Panc1 (cell line): Measurements from ENCODE around the gene MYRFL. TPM values are rescaled to one million over a fixed set of nuclear protein-coding genes. Genes with fewer than 3 reads are reported as not detected.

Experiments
- ATAC-seq: fragments of 200-7000 bp; cut with Tn5 transposase; 2 replicates; pipeline ENCODE4 v1.9.1; 2020; ENCODE audit warnings: mild to moderate bottlenecking, moderate library complexity
- BruUV-seq: library from RNA; stranded (reverse); fragments of 400-500 nt; replicated peaks from 2 replicates; lab custom pipeline; 2021; lab: Mats Ljungman, UMichigan
- CTCF ChIA-PET: fragments of 300-600 bp; sonication (Branson Sonifier 250); formaldehyde crosslinking; loops from one replicate; lab custom pipeline; 2022; ENCODE audit warnings: antibody characterized with exemption; lab: Charles Lee
- POLR2A ChIA-PET: fragments of 300-600 bp; sonication (Branson Sonifier 250); formaldehyde crosslinking; loops from one replicate; lab custom pipeline; 2022; ENCODE audit warnings: antibody characterized with exemption; lab: Charles Lee
- DNase-seq: peaks from one replicate; pipeline ENCODE4 v3.0.0-alpha.2; 2010; ENCODE audit warnings: low read depth, low spot score
- H3K27ac ChIP-seq: 2 replicates; pipeline ENCODE4 v1.5.1; 2011; ENCODE audit warnings: mild to moderate bottlenecking, low read length, inconsistent platforms
- H3K27me3 ChIP-seq: fragments of 200-500 bp; sonication (Bioruptor generic); 2 replicates; pipeline ENCODE4 v1.6.0; 2014; ENCODE audit warnings: low read length, inconsistent platforms; ENCODE audit not compliant: control insufficient read depth, insufficient read depth
- H3K36me3 ChIP-seq: fragments of 200-500 bp; sonication (Bioruptor generic); 2 replicates; pipeline ENCODE4 v1.5.1; 2014; ENCODE audit warnings: inconsistent platforms, mild to moderate bottlenecking, low read length, moderate library complexity; ENCODE audit not compliant: control insufficient read depth, insufficient read depth
- H3K4me1 ChIP-seq: 2 replicates; pipeline ENCODE4 v1.5.1; 2011; ENCODE audit warnings: inconsistent platforms, mild to moderate bottlenecking, low read length, moderate library complexity; ENCODE audit not compliant: control insufficient read depth, insufficient read depth
- H3K4me3 ChIP-seq, 2 experiments: 2 replicates each; pipeline ENCODE4 v1.5.1; 2011 to 2012; ENCODE audit warnings: low read depth in 2 of 2, low read length in 2 of 2, mild to moderate bottlenecking in 2 of 2, inconsistent platforms in 1 of 2, moderate library complexity in 1 of 2
- H3K9me3 ChIP-seq: fragments of 200-500 bp; sonication (Bioruptor generic); 2 replicates; pipeline ENCODE4 v1.5.1; 2014; ENCODE audit warnings: low read depth, mild to moderate bottlenecking, inconsistent platforms, low read length, moderate library complexity; ENCODE audit not compliant: control insufficient read depth, insufficient read depth
- POLR2AphosphoS5 ChIP-seq: IDR thresholded peaks from 2 replicates; pipeline ENCODE4 v1.6.1; 2012; ENCODE audit warnings: mild to moderate bottlenecking, low read depth, low read length, moderate library complexity
- SIN3A ChIP-seq: IDR thresholded peaks from 2 replicates; pipeline ENCODE4 v1.6.1; 2012; ENCODE audit warnings: low read depth, mild to moderate bottlenecking, low read length, moderate library complexity, borderline replicate concordance; ENCODE audit not compliant: insufficient read depth
- TCF7L2 ChIP-seq: IDR thresholded peaks from 2 replicates; pipeline ENCODE4 v1.6.1; 2011; ENCODE audit warnings: mild to moderate bottlenecking, low read depth, low read length, inconsistent platforms
- in situ Hi-C: cut with HindIII; loops from 2 replicates; pipeline ENCODE4 v1.10.0; 2016; ENCODE audit warnings: low sequenced_read_pairs, low pct_unique_long_range_greater_than_20kb
- intact Hi-C: fragments of 100-400 bp; cut with micrococcal nuclease; formaldehyde crosslinking; loops from one replicate; pipeline ENCODE4 v1.10.0; 2022; ENCODE audit not compliant: unreplicated experiment
- total RNA-seq: library from RNA; stranded (reverse); gene quantifications from one replicate; pipeline ENCODE4 v1.2.1, GENCODE V29; 2021; ENCODE audit not compliant: unreplicated experiment
- TF ChIP-seq, protein P1 (sequence below): fragments of 450-650 bp; IDR thresholded peaks from 2 replicates; pipeline ENCODE4 v1.5.1; 2017; ENCODE audit warnings: mild to moderate bottlenecking
- TF ChIP-seq, protein P2 (sequence below), 2 experiments: IDR thresholded peaks; 2 replicates each; pipeline ENCODE4 v1.6.1; 2011 to 2012; ENCODE audit warnings: low read depth in 2 of 2, control low read depth in 1 of 2, low read length in 1 of 2, mild to moderate bottlenecking in 1 of 2, moderate library complexity in 1 of 2; ENCODE audit not compliant: insufficient read depth in 1 of 2

Gene MYRFL
- total RNA-seq, 1 experiment from 2014 or later: not detected

DNA sequence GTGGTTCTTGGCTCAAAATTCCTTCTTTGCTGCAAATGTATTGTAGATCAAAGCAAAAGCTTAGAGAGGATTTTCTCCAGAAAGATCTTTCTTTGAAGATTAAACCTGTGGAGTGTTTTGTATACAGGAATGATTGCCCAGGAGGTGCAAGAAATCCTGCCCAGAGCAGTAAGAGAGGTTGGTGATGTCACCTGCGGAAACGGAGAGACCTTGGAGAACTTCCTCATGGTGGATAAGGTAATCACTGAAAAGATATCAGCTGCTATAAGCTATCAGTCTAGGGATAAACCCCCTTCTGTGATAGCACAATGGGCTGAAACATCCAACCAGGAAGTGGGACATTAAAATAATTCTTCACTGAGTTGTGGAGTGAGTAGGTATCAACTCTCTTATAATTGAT is 85.7 kb downstream of the MYRFL start:
- Histone ChIP-seq H3K27ac (no peak overlapping the region), H3K27me3 (no peaks in the 10 kb centered on the region), H3K9me3 (no peaks in the 10 kb centered on the region), H3K4me1 (no peaks in the 10 kb centered on the region), H3K36me3 (no peaks in the 10 kb centered on the region), H3K4me3 (no peak overlapping the region)
- in situ Hi-C loops (no loop called here), intact Hi-C loops (no loop called here)
- TF ChIP-seq SIN3A: no peak
- TF ChIP-seq TCF7L2: no peak
- no peak for TF ChIP-seq POLR2AphosphoS5
- TF ChIP-seq, protein P1, sequence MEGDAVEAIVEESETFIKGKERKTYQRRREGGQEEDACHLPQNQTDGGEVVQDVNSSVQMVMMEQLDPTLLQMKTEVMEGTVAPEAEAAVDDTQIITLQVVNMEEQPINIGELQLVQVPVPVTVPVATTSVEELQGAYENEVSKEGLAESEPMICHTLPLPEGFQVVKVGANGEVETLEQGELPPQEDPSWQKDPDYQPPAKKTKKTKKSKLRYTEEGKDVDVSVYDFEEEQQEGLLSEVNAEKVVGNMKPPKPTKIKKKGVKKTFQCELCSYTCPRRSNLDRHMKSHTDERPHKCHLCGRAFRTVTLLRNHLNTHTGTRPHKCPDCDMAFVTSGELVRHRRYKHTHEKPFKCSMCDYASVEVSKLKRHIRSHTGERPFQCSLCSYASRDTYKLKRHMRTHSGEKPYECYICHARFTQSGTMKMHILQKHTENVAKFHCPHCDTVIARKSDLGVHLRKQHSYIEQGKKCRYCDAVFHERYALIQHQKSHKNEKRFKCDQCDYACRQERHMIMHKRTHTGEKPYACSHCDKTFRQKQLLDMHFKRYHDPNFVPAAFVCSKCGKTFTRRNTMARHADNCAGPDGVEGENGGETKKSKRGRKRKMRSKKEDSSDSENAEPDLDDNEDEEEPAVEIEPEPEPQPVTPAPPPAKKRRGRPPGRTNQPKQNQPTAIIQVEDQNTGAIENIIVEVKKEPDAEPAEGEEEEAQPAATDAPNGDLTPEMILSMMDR: no peak
- TF ChIP-seq, protein P2, sequence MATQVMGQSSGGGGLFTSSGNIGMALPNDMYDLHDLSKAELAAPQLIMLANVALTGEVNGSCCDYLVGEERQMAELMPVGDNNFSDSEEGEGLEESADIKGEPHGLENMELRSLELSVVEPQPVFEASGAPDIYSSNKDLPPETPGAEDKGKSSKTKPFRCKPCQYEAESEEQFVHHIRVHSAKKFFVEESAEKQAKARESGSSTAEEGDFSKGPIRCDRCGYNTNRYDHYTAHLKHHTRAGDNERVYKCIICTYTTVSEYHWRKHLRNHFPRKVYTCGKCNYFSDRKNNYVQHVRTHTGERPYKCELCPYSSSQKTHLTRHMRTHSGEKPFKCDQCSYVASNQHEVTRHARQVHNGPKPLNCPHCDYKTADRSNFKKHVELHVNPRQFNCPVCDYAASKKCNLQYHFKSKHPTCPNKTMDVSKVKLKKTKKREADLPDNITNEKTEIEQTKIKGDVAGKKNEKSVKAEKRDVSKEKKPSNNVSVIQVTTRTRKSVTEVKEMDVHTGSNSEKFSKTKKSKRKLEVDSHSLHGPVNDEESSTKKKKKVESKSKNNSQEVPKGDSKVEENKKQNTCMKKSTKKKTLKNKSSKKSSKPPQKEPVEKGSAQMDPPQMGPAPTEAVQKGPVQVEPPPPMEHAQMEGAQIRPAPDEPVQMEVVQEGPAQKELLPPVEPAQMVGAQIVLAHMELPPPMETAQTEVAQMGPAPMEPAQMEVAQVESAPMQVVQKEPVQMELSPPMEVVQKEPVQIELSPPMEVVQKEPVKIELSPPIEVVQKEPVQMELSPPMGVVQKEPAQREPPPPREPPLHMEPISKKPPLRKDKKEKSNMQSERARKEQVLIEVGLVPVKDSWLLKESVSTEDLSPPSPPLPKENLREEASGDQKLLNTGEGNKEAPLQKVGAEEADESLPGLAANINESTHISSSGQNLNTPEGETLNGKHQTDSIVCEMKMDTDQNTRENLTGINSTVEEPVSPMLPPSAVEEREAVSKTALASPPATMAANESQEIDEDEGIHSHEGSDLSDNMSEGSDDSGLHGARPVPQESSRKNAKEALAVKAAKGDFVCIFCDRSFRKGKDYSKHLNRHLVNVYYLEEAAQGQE (IDR thresholded peaks at IDR 0.05; ENCODE audit: insufficient read depth in 1 of 2, low read depth in 2 of 2, low read length in 1 of 2): no peak
- POLR2A ChIA-PET: no interaction called here
- BruUV-seq: no TSS peak
- no peak for ATAC-seq
- CTCF ChIA-PET: no interaction called here
- no peak for DNase-seq

DNA sequence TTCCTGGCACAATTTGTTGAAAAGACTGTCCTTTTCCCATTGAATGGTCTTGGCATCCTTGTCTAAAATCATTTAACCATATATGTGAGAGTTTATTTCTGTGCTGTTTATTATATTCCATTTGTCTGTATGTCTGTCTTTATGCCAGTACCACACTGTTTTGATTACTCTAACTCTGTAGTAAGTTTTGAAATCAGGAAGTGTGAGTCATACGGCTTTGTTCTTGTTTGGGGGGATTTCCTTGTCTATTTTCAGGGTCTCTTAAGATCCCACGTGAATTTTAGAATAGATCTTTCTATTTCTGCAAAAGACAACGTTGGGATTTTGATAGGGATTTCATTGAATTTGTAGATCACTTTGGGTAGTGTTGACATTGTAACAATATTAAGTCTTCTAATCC is 88.5 kb downstream of the MYRFL start:
- no peak overlapping the region for H3K27ac ChIP-seq
- in situ Hi-C loops (no loop called here), intact Hi-C loops (no loop called here)
- ChIA-PET POLR2A (no interaction called here), CTCF (no interaction called here)
- TF ChIP-seq, protein P2 (IDR thresholded peaks at IDR 0.05; ENCODE audit: insufficient read depth in 1 of 2, low read depth in 2 of 2, low read length in 1 of 2): no peak
- no peak for TF ChIP-seq POLR2AphosphoS5
- TF ChIP-seq, protein P1: no peak
- no peak for TF ChIP-seq TCF7L2
- TF ChIP-seq SIN3A: no peak
- no peak for ATAC-seq
- no peaks in the 10 kb centered on the region for H3K9me3 ChIP-seq
- H3K36me3 ChIP-seq: no peaks in the 10 kb centered on the region
- no peaks in the 10 kb centered on the region for H3K27me3 ChIP-seq
- no peak for DNase-seq
- no peak overlapping the region for H3K4me3 ChIP-seq
- H3K4me1 ChIP-seq: no peaks in the 10 kb centered on the region
- no TSS peak for BruUV-seq
